HCT116 (cell line): ENCODE results near the gene MAJIN. TPM values are rescaled to one million over a fixed set of nuclear protein-coding genes. Genes with fewer than 3 reads are reported as not detected.

Source experiments
- ATAC-seq: fragments of 200-7000 bp; cut with Tn5 transposase; 2 replicates; pipeline ENCODE4 v1.9.1; 2020; ENCODE audit warnings: mild to moderate bottlenecking, moderate library complexity
- BruUV-seq: library from RNA; stranded (reverse); fragments of 400-500 nt; replicated peaks from 2 replicates; lab custom pipeline; 2021; lab: Mats Ljungman, UMichigan
- CTCF ChIA-PET: fragments of 300-600 bp; sonication (Branson Sonifier 250); formaldehyde crosslinking; loops from one replicate; lab custom pipeline; 2021; ENCODE audit warnings: antibody characterized with exemption; lab: Charles Lee
- POLR2A ChIA-PET: fragments of 300-600, 350-600 bp; sonication (Branson Sonifier 250); formaldehyde crosslinking; loops from one replicate; lab custom pipeline; 2021; ENCODE audit warnings: antibody characterized with exemption; lab: Charles Lee
- RAD21 ChIA-PET, 2 experiments: fragments of 300-600 bp; sonication (Branson Sonifier 250); formaldehyde crosslinking; loops; one replicate each; lab custom pipeline; 2023; ENCODE audit warnings: low total read pairs in 2 of 2; ENCODE audit not compliant: uncharacterized antibody in 2 of 2, unreplicated experiment in 2 of 2, low non-redundant PET in 1 of 2; lab: Charles Lee
- DNase-seq: peaks from one replicate; pipeline ENCODE4 v3.0.0-alpha.2; 2010; ENCODE audit warnings: low read depth, low spot score
- H2AFZ ChIP-seq: fragments of 200-600 bp; shearing (Covaris generic), sonication (generic); 2 replicates; pipeline ENCODE4 v1.6.1; 2017; ENCODE audit warnings: low read depth, mixed run types, mixed read lengths, antibody characterized with exemption, low read length; ENCODE audit not compliant: poor library complexity, severe bottlenecking
- H3K27ac ChIP-seq: 2 replicates; pipeline ENCODE4 v1.5.1; 2012; ENCODE audit warnings: low read depth, low read length
- H3K27me3 ChIP-seq: fragments of 200-600 bp; sonication (generic); 2 replicates; pipeline ENCODE4 v1.6.1; 2016; ENCODE audit warnings: mixed run types, low read length, mixed read lengths; ENCODE audit not compliant: insufficient read depth
- H3K36me3 ChIP-seq, 2 experiments: fragments of 200-500 bp in 1 of 2; fragments of 200-600 bp in 1 of 2; sonication (Bioruptor generic) in 1 of 2; sonication (generic) in 1 of 2; 2 replicates each; pipeline versions ENCODE4 v1.5.1 to v1.6.1; 2014 to 2016; ENCODE audit warnings: low read length in 2 of 2, inconsistent platforms in 1 of 2, mixed read lengths in 1 of 2, mixed run types in 1 of 2; ENCODE audit not compliant: insufficient read depth in 2 of 2, control insufficient read depth in 1 of 2
- H3K4me1 ChIP-seq, 2 experiments: fragments of 200-600 bp in 1 of 2; sonication (generic) in 1 of 2; 2 replicates each; pipeline versions ENCODE4 v1.5.1 to v1.6.1; 2012 to 2017; ENCODE audit warnings: low read length in 2 of 2, inconsistent platforms in 1 of 2, mild to moderate bottlenecking in 1 of 2, mixed read lengths in 1 of 2, mixed run types in 1 of 2, moderate library complexity in 1 of 2; ENCODE audit not compliant: insufficient read depth in 2 of 2, control insufficient read depth in 1 of 2
- H3K4me2 ChIP-seq: fragments of 200-600 bp; sonication (generic); 2 replicates; pipeline ENCODE4 v1.6.1; 2017; ENCODE audit warnings: mixed run types, low read length, mixed read lengths
- H3K4me3 ChIP-seq, 2 experiments: fragments of 200-600 bp in 1 of 2; sonication (generic) in 1 of 2; replicated peaks in 1 of 2; 2 replicates each; pipeline ENCODE4 v1.5.1; 2011 to 2016; ENCODE audit warnings: low read length in 2 of 2, control low read depth in 1 of 2, low read depth in 1 of 2, mild to moderate bottlenecking in 1 of 2, mixed read lengths in 1 of 2, mixed run types in 1 of 2
- H3K79me2 ChIP-seq: fragments of 200-600 bp; sonication (generic); 2 replicates; pipeline ENCODE4 v1.6.1; 2017; ENCODE audit warnings: mild to moderate bottlenecking, mixed run types, low read length, moderate library complexity, mixed read lengths; ENCODE audit not compliant: insufficient read depth
- H3K9ac ChIP-seq: fragments of 200-600 bp; sonication (generic); 2 replicates; pipeline ENCODE4 v1.6.1; 2016; ENCODE audit warnings: low read length, mixed read lengths
- H3K9me2 ChIP-seq: fragments of 200-600 bp; sonication (generic), shearing (Covaris generic); 2 replicates; pipeline ENCODE4 v1.6.1; 2017; ENCODE audit warnings: mixed run types, mild to moderate bottlenecking, moderate library complexity; ENCODE audit not compliant: insufficient read depth
- H3K9me3 ChIP-seq, 2 experiments: fragments of 200-500 bp in 1 of 2; fragments of 200-600 bp in 1 of 2; sonication (Bioruptor generic) in 1 of 2; sonication (generic) in 1 of 2; 2 replicates each; pipeline ENCODE4 v1.6.1; 2014 to 2017; ENCODE audit warnings: low read length in 2 of 2, mixed read lengths in 2 of 2, inconsistent platforms in 1 of 2, low read depth in 1 of 2, mild to moderate bottlenecking in 1 of 2, mixed run types in 1 of 2, moderate library complexity in 1 of 2; ENCODE audit not compliant: control insufficient read depth in 1 of 2, insufficient read depth in 1 of 2
- H4K20me1 ChIP-seq: fragments of 200-600 bp; sonication (generic), shearing (Covaris generic); 2 replicates; pipeline ENCODE4 v1.6.1; 2017; ENCODE audit warnings: mixed run types, mild to moderate bottlenecking, moderate library complexity; ENCODE audit not compliant: insufficient read depth
- FOSL1 ChIP-seq: IDR thresholded peaks from 2 replicates; pipeline ENCODE4 v1.6.1; 2012; ENCODE audit warnings: low read depth
- RAD21 ChIP-seq: IDR thresholded peaks from 2 replicates; pipeline ENCODE4 v1.6.1; 2012; ENCODE audit warnings: low read depth, mild to moderate bottlenecking
- SRF ChIP-seq: IDR thresholded peaks from 2 replicates; pipeline ENCODE4 v1.6.1; 2012; ENCODE audit warnings: low read depth
- TCF7L2 ChIP-seq: IDR thresholded peaks from 2 replicates; pipeline ENCODE4 v1.7.0; 2011; ENCODE audit warnings: borderline replicate concordance, inconsistent platforms; ENCODE audit not compliant: insufficient read depth, insufficient read length; ENCODE audit errors: extremely low read depth
- YY1 ChIP-seq: IDR thresholded peaks from 2 replicates; pipeline ENCODE4 v1.6.1; 2011; ENCODE audit warnings: low read length, low read depth, moderate library complexity, mild to moderate bottlenecking; ENCODE audit not compliant: insufficient replicate concordance; ENCODE audit errors: extremely low read depth
- intact Hi-C: fragments of 100-400 bp; cut with micrococcal nuclease; formaldehyde crosslinking; loops from 2 replicates; pipeline ENCODE4 v1.10.0; 2022
- total RNA-seq: library from RNA; stranded (reverse); gene quantifications from one replicate; pipeline ENCODE4 v1.2.1, GENCODE V29; 2021; ENCODE audit not compliant: unreplicated experiment
- TF ChIP-seq, protein P1 (sequence below): IDR thresholded peaks from 2 replicates; pipeline ENCODE4 v1.6.1; 2012; ENCODE audit warnings: low read depth

MAJIN gene
- total RNA-seq, 1 experiment from 2014 or later = not detected

DNA sequence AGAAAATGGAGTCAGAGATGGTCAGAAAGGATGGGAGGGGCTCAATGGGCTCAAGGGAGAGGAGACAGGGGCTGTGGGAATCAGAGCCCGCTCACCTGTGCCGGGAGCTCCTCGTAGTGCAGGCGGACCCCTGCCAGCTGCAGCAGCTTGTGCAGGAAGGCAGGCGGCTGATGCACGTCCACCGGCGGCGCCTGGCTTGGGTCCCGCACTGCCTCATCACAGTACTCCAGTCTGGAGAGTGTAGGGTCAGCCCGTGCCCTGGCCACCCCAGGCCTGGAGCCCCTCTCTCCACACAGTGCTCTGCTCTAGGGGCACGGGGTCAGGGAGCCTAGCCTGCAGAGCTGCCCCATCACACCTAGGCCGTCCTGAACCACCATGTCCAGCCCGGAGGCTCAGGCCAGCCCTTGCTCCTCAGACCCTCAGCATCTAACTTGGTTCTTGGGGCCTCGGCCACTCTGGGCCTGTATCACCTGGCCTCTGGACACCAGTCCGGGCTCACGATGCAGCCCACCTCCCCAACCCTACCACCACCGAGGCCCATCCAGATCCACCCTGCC, 58.7 kb downstream of the MAJIN start:
- intact Hi-C loops = loop anchor here (10.0 kb wide), 1 partner anchor 202 kb away; the partner anchor contains the start of genes TM7SF2 and ZNHIT2
- ChIA-PET POLR2A (no interaction called here), RAD21 (no interaction called here), CTCF (no interaction called here)
- no TSS peak for BruUV-seq
- no peaks in the 10 kb centered on the region for H3K27me3 ChIP-seq
- H3K9me2 ChIP-seq = no peaks in the 10 kb centered on the region
- H3K79me2 ChIP-seq = peaks cover 13% of the 10 kb centered on the region; the same call in 1 of the 2 replicates
- H4K20me1 ChIP-seq = no peaks in the 10 kb centered on the region
- H3K36me3 ChIP-seq = peaks cover 0 to 10% of the 10 kb centered on the region in 2 experiments; a peak in 2 of 4 replicates
- H3K4me2 ChIP-seq = no peak overlapping the region
- TF ChIP-seq RAD21 (no peak), YY1 (no peak), FOSL1 (no peak), SRF (no peak), TCF7L2 (no peak)
- TF ChIP-seq, protein P1, sequence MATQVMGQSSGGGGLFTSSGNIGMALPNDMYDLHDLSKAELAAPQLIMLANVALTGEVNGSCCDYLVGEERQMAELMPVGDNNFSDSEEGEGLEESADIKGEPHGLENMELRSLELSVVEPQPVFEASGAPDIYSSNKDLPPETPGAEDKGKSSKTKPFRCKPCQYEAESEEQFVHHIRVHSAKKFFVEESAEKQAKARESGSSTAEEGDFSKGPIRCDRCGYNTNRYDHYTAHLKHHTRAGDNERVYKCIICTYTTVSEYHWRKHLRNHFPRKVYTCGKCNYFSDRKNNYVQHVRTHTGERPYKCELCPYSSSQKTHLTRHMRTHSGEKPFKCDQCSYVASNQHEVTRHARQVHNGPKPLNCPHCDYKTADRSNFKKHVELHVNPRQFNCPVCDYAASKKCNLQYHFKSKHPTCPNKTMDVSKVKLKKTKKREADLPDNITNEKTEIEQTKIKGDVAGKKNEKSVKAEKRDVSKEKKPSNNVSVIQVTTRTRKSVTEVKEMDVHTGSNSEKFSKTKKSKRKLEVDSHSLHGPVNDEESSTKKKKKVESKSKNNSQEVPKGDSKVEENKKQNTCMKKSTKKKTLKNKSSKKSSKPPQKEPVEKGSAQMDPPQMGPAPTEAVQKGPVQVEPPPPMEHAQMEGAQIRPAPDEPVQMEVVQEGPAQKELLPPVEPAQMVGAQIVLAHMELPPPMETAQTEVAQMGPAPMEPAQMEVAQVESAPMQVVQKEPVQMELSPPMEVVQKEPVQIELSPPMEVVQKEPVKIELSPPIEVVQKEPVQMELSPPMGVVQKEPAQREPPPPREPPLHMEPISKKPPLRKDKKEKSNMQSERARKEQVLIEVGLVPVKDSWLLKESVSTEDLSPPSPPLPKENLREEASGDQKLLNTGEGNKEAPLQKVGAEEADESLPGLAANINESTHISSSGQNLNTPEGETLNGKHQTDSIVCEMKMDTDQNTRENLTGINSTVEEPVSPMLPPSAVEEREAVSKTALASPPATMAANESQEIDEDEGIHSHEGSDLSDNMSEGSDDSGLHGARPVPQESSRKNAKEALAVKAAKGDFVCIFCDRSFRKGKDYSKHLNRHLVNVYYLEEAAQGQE = no peak
- TF ChIP-seq, all 23 proteins: peak for 0
- Histone ChIP-seq H3K4me1 (peaks cover 10 to 20% of the 10 kb centered on the region in 2 experiments), H3K4me3 (no peak overlapping the region), H3K27ac (no peak overlapping the region), H3K9me3 (no peaks in the 10 kb centered on the region), H2AFZ (no peak overlapping the region), H3K9ac (no peak overlapping the region)
- no peak for ATAC-seq
- DNase-seq = no peak
